Kidney capillary endothelial cell (primary cell): ENCODE measurements around the gene CGB5.
A peak's percentile ranks its signal among the peaks of the same experiment; 100 is the strongest.
"Not testable (repeated sequence)": the region's sequence is repeated elsewhere in the genome, so short reads cannot be mapped to it uniquely, and the experiment has no call there.

Experiments used
- DNase-seq: peaks from one replicate; pipeline ENCODE4 v3.0.0-alpha.2; 2018; ENCODE audit warnings: low spot score

CGB5 gene

GRCh38 chr19:49020931-49021895 lies 22.4 kb upstream of the CGB5 start:
- DNase-seq: no peak

- no peak for DNase-seq
These were observed 21.5 kb upstream of the CGB5 start for GRCh38 chr19:49022116-49022515.

- not testable (repeated sequence) for DNase-seq
These were observed 19.4 kb upstream of the CGB5 start, which contains the start of gene CGB3 for GRCh38 chr19:49024233-49024632. Gene CGB3, minus strand, starts transcription at chr19:49024333. Its CDS starts 362 bp downstream, at chr19:49023971.

DNA sequence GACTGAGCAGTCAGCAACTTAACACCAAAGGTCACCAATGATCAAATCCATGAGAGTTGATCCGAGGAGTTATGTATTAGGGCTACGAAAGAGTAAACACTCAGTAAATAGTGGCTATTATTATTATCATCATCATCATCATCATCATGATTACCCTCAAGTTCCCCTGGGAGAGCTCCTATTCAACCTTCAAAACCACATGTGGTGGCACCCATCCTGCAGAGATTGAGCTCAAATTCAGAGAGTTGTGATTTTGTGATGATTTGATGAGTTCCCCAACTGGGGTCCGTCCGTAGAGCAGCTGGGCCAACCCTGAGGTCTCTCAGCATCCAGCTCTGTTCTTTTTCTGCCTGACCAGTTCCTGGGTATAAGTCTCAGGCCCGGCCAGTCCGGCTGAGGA lies 18.6 kb upstream of the CGB5 start:
- not testable (repeated sequence) for DNase-seq

DNA sequence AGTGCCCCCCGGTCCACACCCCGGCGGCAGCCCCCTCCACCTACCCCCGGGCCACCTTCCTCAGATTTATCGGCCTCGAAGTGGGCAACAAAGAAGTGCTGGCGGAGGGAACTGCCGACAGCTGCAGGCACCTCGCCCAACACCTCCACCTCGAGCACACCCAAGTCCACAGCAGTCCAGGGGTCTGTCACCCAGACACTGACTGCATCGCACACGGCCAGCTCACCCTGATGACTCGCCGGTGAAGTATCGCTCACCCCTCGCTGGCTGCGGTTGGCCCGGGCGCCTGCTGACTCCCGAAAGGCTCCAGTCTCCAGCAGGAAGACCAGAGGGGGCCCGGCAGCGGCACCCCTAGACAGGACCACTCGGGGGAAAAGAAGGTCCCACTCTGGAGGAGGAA lies 18.0 kb upstream of the CGB5 start:
- DNase-seq: not testable (repeated sequence)

- DNase-seq: not testable (repeated sequence)
These were observed 15.0 kb upstream of the CGB5 start for GRCh38 chr19:49028686-49029085.

DNA sequence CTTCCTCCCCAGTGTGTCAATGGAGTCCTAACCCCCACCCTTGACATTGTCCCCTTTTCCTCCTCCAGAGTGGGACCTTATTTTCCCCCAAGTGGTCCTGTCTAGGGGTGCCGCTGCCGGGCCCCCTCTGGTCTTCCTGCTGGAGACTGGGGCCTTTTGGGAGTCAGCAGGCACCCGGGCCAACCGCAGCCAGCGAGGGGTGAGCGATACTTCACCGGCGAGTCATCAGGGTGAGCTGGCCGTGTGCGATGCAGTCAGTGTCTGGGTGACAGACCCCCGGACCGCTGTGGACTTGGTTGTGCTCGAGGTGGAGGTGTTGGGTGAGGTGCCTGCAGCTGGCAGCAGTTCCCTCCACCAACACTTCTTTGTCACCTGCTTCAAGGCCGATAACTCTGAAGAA lies 13.9 kb upstream of the CGB5 start:
- not testable (repeated sequence) for DNase-seq

GRCh38 chr19:49030323-49030722 lies 13.3 kb upstream of the CGB5 start:
- DNase-seq: not testable (repeated sequence)

DNA sequence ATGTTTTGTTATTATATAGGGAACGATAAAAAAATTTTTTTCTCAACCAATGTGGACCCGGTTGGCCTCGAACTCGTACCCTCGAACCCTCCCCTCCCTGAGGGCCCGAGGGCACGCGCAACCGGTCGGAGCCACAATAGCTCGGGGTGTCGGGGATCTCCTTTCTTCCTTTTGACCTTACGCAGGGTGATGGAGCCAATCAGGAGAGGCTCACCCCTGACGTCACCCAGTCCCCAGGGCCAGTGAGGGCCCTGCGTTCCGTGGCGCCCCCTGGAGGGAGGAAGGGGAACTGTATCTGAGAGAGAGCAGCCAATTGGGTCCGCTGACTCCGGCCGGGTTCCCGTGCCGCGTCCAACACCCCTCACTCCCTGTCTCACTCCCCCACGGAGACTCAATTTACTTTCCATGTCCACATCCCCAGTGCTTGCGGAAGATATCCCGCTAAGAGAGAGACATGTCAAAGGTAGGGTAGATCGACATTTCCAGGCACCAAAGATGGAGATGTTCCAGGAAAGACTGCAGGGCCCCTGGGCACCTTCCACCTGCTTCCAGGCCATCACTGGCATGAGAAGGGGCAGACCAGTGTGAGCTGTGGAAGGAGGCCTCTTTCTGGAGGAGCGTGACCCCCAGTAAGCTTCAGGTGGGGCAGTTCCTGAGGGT lies 11.9 kb upstream of the CGB5 start, which contains the start of gene CGB2:
TSS of gene CGB2 (plus strand) at position 249 of the 660 bp plus-strand sequence. CDS start at position 455, 206 bp downstream.
- DNase-seq: not testable (repeated sequence)

GRCh38 chr19:49036815-49037214 lies 6.8 kb upstream of the CGB5 start, which contains the start of gene CGB1:
Gene CGB1, minus strand, starts transcription at chr19:49036895. Its CDS starts 184 bp downstream, at chr19:49036711.
- not testable (repeated sequence) for DNase-seq

DNA sequence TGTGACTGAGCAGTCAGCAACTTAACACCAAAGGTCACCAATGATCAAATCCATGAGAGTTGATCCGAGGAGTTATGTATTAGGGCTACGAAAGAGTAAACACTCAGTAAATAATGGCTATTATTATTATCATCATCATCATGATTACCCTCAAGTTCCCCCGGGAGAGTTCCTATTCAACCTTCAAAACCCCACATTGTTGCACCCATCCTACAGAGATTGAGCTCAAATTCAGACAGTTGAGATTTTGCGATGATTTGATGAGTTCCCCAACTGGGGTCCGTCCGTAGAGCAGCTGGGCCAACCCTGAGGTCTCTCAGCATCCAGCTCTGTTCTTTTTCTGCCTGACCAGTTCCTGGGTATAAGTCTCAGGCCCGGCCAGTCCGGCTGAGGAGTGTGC lies 5.5 kb upstream of the CGB5 start:
- not testable (repeated sequence) for DNase-seq

GRCh38 chr19:49038557-49039276 lies 4.9 kb upstream of the CGB5 start:
- DNase-seq: not testable (repeated sequence)

DNA sequence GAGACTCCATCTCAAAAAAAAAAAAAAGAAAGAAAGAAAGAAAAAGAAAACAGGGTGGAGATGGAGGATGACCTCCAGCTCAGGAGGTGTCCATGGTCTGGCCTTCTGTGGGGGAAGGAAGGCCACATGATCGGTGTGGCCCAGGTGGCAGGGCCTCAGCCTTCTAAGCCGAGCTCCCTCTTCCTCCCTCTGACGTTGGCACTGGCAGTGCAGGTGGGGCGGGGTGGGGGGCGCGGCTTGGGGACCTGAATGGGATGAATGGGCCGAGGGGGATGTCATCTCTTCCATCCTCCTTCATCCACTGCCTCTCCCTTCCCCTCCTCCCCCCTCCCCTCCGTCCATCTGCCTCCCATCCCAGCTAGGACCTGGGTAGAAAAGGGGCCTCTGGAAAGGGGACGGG lies 3.9 kb upstream of the CGB5 start:
- DNase-seq: not testable (repeated sequence)

- DNase-seq: no peak
These were observed 1.5 kb upstream of the CGB5 start for GRCh38 chr19:49042177-49042576.

DNA sequence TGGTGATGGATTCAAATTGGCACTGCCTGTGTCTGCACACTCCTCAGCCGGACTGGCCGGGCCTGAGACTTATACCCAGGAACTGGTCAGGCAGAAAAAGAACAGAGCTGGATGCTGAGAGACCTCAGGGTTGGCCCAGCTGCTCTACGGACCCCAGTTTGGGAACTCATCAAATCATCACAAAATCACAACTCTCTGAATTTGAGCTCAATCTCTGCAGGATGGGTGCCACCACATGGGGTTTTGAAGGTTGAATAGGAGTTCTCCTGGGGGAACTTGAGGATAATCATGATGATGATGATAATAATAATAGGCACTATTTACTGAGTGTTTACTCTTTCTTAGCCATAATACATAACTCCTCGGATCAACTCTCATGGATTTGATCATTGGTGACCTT lies 982 bp upstream of the CGB5 start:
- DNase-seq: not testable (repeated sequence)

- not testable (repeated sequence) for DNase-seq
These were observed 5.4 kb downstream of the CGB5 start, which contains the start of gene CGB8 for GRCh38 chr19:49049011-49049410. Gene CGB8, minus strand, starts transcription at chr19:49049111. Its CDS starts 372 bp downstream, at chr19:49048739.

GRCh38 chr19:49049834-49050233 lies 6.2 kb downstream of the CGB5 start:
- not testable (repeated sequence) for DNase-seq

DNA sequence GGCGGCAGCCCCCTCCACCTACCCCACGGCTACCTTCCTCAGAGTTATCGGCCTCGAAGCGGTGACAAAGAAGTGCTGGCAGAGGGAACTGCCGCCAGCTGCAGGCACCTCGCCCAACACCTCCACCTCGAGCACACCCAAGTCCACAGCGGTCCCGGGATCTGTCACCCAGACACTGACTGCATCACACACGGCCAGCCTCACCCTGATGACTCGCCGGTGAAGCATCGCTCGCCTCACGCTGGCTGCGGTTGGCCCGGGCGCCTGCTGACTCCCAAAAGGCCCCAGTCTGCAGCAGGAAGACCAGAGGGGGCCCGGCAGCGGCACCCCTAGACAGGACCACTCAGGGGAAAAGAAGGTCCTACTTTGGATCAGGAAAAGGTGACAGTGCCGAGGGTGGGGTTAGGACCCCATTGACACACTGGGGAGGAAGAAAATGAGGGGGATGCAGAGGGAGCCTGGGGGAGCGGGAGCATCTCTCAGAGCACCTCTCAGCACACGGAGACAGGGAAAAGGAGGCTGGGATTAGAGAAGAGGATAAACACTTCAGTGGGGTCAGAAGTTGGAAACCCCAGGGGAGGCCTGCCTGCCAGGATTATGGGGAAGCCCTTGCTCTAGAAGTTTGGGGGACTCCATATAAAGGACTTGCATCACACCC lies 6.9 kb downstream of the CGB5 start:
- not testable (repeated sequence) for DNase-seq

GRCh38 chr19:49056101-49056901 lies 12.7 kb downstream of the CGB5 start:
- peak; percentile 34 for DNase-seq

- DNase-seq: not testable (repeated sequence)
These were observed 13.4 kb downstream of the CGB5 start for GRCh38 chr19:49056902-49057596.
